NB4 (cell line): ENCODE results near the gene TBX5.

Experiments used
- MYC ChIP-seq: IDR thresholded peaks from 2 replicates; pipeline ENCODE4 v1.6.1; 2011; ENCODE audit warnings: low read depth, low read length
- POLR2A ChIP-seq: IDR thresholded peaks from 2 replicates; pipeline ENCODE4 v1.6.1; 2011; ENCODE audit warnings: mild to moderate bottlenecking; ENCODE audit not compliant: insufficient read length; ENCODE audit errors: extremely low read depth
- TF ChIP-seq, protein P1 (sequence below): IDR thresholded peaks from one replicate; pipeline ENCODE4 v1.5.1; 2012; ENCODE audit warnings: low read depth, low read length
- TF ChIP-seq, protein P2 (sequence below): IDR thresholded peaks from 2 replicates; pipeline ENCODE4 v1.6.1; 2011; ENCODE audit warnings: low read depth, low read length

DNA sequence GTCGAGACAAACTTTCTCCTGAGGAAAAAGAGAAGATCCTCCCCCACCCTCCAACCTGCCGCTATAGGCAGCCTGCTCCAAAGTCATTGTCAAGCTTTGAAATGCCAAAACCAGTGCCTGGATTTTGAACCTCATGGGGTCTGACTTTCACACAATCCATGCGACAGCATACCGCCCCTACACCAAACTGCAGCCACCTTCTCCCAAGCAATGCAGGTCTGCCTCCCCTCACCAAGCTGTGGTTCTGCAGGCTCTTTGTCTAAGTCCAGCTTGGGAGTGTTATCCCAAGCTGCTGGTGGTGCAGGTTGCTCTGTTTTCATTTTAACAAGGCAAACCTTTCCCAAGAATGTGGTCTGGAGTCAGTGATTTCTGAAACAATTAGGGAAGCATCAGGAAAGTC, 12.4 kb downstream of the TBX5 start:
- TF ChIP-seq, protein P1, sequence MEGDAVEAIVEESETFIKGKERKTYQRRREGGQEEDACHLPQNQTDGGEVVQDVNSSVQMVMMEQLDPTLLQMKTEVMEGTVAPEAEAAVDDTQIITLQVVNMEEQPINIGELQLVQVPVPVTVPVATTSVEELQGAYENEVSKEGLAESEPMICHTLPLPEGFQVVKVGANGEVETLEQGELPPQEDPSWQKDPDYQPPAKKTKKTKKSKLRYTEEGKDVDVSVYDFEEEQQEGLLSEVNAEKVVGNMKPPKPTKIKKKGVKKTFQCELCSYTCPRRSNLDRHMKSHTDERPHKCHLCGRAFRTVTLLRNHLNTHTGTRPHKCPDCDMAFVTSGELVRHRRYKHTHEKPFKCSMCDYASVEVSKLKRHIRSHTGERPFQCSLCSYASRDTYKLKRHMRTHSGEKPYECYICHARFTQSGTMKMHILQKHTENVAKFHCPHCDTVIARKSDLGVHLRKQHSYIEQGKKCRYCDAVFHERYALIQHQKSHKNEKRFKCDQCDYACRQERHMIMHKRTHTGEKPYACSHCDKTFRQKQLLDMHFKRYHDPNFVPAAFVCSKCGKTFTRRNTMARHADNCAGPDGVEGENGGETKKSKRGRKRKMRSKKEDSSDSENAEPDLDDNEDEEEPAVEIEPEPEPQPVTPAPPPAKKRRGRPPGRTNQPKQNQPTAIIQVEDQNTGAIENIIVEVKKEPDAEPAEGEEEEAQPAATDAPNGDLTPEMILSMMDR, result no peak
- TF ChIP-seq, protein P2, sequence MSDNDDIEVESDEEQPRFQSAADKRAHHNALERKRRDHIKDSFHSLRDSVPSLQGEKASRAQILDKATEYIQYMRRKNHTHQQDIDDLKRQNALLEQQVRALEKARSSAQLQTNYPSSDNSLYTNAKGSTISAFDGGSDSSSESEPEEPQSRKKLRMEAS, result no peak
- no peak for TF ChIP-seq POLR2A
- TF ChIP-seq MYC, result no peak
